PC-3 (cell line): ENCODE results near the gene TTLL4. TPM values are rescaled to one million over a fixed set of nuclear protein-coding genes. Genes with fewer than 3 reads are reported as not detected.
A peak's percentile ranks its signal among the peaks of the same experiment; 100 is the strongest.

Experiments
- ATAC-seq: fragments of 200-7000 bp; cut with Tn5 transposase; 2 replicates; pipeline ENCODE4 v1.9.1; 2020; ENCODE audit warnings: mild to moderate bottlenecking, moderate library complexity
- BruUV-seq: library from RNA; stranded (reverse); fragments of 400-500 nt; replicated peaks from 2 replicates; lab custom pipeline; 2021; lab: Mats Ljungman, UMichigan
- CTCF ChIA-PET: fragments of 300-600 bp; sonication (Branson Sonifier 250); formaldehyde crosslinking; loops from one replicate; lab custom pipeline; 2022; ENCODE audit warnings: antibody characterized with exemption; lab: Charles Lee
- POLR2A ChIA-PET: fragments of 300-600 bp; sonication (Branson Sonifier 250); formaldehyde crosslinking; loops from one replicate; lab custom pipeline; 2022; ENCODE audit warnings: antibody characterized with exemption; ENCODE audit not compliant: unreplicated experiment; lab: Charles Lee
- DNase-seq: peaks from one replicate; pipeline ENCODE4 v3.0.0-alpha.2; 2015
- H2AFZ ChIP-seq: fragments of 300-600 bp; sonication (generic); 2 replicates; pipeline ENCODE4 v1.6.0; 2016; ENCODE audit warnings: antibody characterized with exemption, low read length
- H3F3A ChIP-seq: fragments of 300-600 bp; sonication (generic); one replicate; pipeline ENCODE4 v1.6.0; 2017; ENCODE audit warnings: antibody characterized with exemption, low read length, control low read depth, mild to moderate bottlenecking; ENCODE audit not compliant: unreplicated experiment
- H3K27ac ChIP-seq: fragments of 300-600 bp; sonication (generic); 2 replicates; pipeline ENCODE4 v1.5.1; 2016; ENCODE audit warnings: mild to moderate bottlenecking, low read length
- H3K27me3 ChIP-seq: fragments of 300-600 bp; sonication (generic); 2 replicates; pipeline ENCODE4 v1.6.1; 2016; ENCODE audit warnings: low read length, mixed read lengths
- H3K36me3 ChIP-seq: fragments of 300-600 bp; sonication (generic); 2 replicates; pipeline ENCODE4 v1.6.1; 2016; ENCODE audit warnings: low read depth, mixed run types, low read length, mixed read lengths
- H3K4me1 ChIP-seq: fragments of 300-600 bp; sonication (generic); 2 replicates; pipeline ENCODE4 v1.5.1; 2016; ENCODE audit warnings: low read length; ENCODE audit not compliant: insufficient read depth
- H3K4me2 ChIP-seq: fragments of 300-600 bp; sonication (generic); 2 replicates; pipeline ENCODE4 v1.6.0; 2016; ENCODE audit warnings: low read length
- H3K4me3 ChIP-seq: fragments of 300-600 bp; sonication (generic); 2 replicates; pipeline ENCODE4 v1.5.1; 2016; ENCODE audit warnings: mild to moderate bottlenecking, low read length, mixed read lengths
- H3K79me2 ChIP-seq: fragments of 300-600 bp; sonication (generic); 2 replicates; pipeline ENCODE4 v1.6.1; 2017; ENCODE audit warnings: low read length, mixed read lengths
- H3K9ac ChIP-seq: fragments of 300-600 bp; sonication (generic); 2 replicates; pipeline ENCODE4 v1.6.0; 2016; ENCODE audit warnings: mild to moderate bottlenecking, low read length
- H3K9me2 ChIP-seq: fragments of 300-600 bp; sonication (generic); replicated peaks from 2 replicates; pipeline ENCODE4 v1.6.1; 2016; ENCODE audit warnings: mixed run types, low read length, mixed read lengths
- H3K9me3 ChIP-seq: fragments of 300-600 bp; sonication (generic); 2 replicates; pipeline ENCODE4 v1.6.1; 2016; ENCODE audit warnings: low read length, mixed read lengths
- H4K20me1 ChIP-seq: fragments of 300-600 bp; sonication (generic); 2 replicates; pipeline ENCODE4 v1.6.1; 2016; ENCODE audit warnings: low read length, mixed read lengths
- CTCF ChIP-seq: fragments of 300-600 bp; sonication (generic); conservative IDR thresholded peaks from 2 replicates; pipeline ENCODE4 v1.5.1; 2017; ENCODE audit warnings: antibody characterized with exemption, low read depth, mild to moderate bottlenecking, low read length
- EZH2 ChIP-seq: fragments of 300-600 bp; sonication (generic); IDR thresholded peaks from one replicate; pipeline ENCODE4 v1.6.1; 2017; ENCODE audit warnings: antibody characterized with exemption, mild to moderate bottlenecking, low read length; ENCODE audit not compliant: unreplicated experiment
- EZH2phosphoT487 ChIP-seq: fragments of 300-600 bp; sonication (generic); IDR thresholded peaks from 2 replicates; pipeline ENCODE4 v1.6.1; 2018; ENCODE audit warnings: mild to moderate bottlenecking, antibody characterized with exemption, low read length, borderline replicate concordance
- intact Hi-C: fragments of 100-400 bp; cut with micrococcal nuclease; formaldehyde crosslinking; loops from 2 replicates; pipeline ENCODE4 v1.9.0; 2023
- total RNA-seq: library from RNA; depleted of rRNA; stranded (reverse); fragments of >200 nt; gene quantifications from 2 replicates; pipeline ENCODE4 v1.2.3, GENCODE V29; 2014

TTLL4 gene
- total RNA-seq, 1 experiment from 2014 or later: 21.0 TPM

GRCh38 chr2:218782528-218782844, 71.9 kb downstream of the TTLL4 start:
- intact Hi-C loops: loop anchor here (5.0 to 10.0 kb wide), 2 partner anchors 62 to 70 kb away; partner anchors contain the start of gene TTLL4
- Histone ChIP-seq H3K4me2 (peak overlapping the region; percentile 94), H3K4me1 (peaks cover 10% of the 10 kb centered on the region)

GRCh38 chr2:218783688-218784087, 73.1 kb downstream of the TTLL4 start:
- no TSS peak for BruUV-seq
- Histone ChIP-seq H3K27ac (no peak overlapping the region), H2AFZ (no peak overlapping the region), H3K79me2 (no peaks in the 10 kb centered on the region), H3K4me1 (peaks cover 10% of the 10 kb centered on the region), H3K4me2 (no peak overlapping the region), H3K4me3 (no peak overlapping the region), H3F3A (no peaks in the 10 kb centered on the region), H3K9ac (no peak overlapping the region), H3K36me3 (no peaks in the 10 kb centered on the region), H3K27me3 (no peaks in the 10 kb centered on the region), H4K20me1 (no peaks in the 10 kb centered on the region), H3K9me2 (no peaks in the 10 kb centered on the region), H3K9me3 (no peaks in the 10 kb centered on the region)
- no peak for ATAC-seq
- ChIA-PET POLR2A (no interaction called here), CTCF (no interaction called here)
- intact Hi-C loops: loop anchor here (5.0 to 10.0 kb wide), 2 partner anchors 61 to 71 kb away; partner anchors contain the start of gene TTLL4
- DNase-seq: no peak
- TF ChIP-seq EZH2phosphoT487 (no peak), CTCF (no peak), EZH2 (no peak)

More at GRCh38 chr2:218782528-218782844, 71.9 kb downstream of the TTLL4 start:
- no peaks in the 10 kb centered on the region for H3F3A ChIP-seq
- ChIA-PET CTCF (interaction anchor here (1.5 kb wide), 1 partner anchor 65 kb away, joined by 8 read pairs; no protein-coding TSS in a partner anchor), POLR2A (no interaction called here)
- H3K27ac ChIP-seq: no peak overlapping the region
- H3K36me3 ChIP-seq: peaks cover 6% of the 10 kb centered on the region; the same call in 1 of the 2 replicates
- peak overlapping the region; percentile 98 for H2AFZ ChIP-seq
- H3K9ac ChIP-seq: peak overlapping the region; percentile 71; the same call in 1 of the 2 replicates
- no peak; the same call in 1 of the 2 replicates for ATAC-seq
- H3K4me3 ChIP-seq: peak overlapping the region; percentile 79
- H3K79me2 ChIP-seq: no peaks in the 10 kb centered on the region
- 0 out of 2 replicates have a peak, but pooled peaks cover 5% of the 10 kb centered on the region for H3K9me3 ChIP-seq
- no peaks in the 10 kb centered on the region for H3K27me3 ChIP-seq
- H3K9me2 ChIP-seq: no peaks in the 10 kb centered on the region
- BruUV-seq: no TSS peak
- H4K20me1 ChIP-seq: no peaks in the 10 kb centered on the region
- no peak for DNase-seq
- TF ChIP-seq CTCF (no peak), EZH2phosphoT487 (no peak), EZH2 (no peak)

- Histone ChIP-seq H3K4me1 (peaks cover 10% of the 10 kb centered on the region), H3K4me3 (no peak overlapping the region), H3K79me2 (no peaks in the 10 kb centered on the region), H3K27ac (no peak overlapping the region), H3K36me3 (no peaks in the 10 kb centered on the region), H3K4me2 (no peak overlapping the region), H2AFZ (no peak overlapping the region), H3K9me3 (no peaks in the 10 kb centered on the region), H3K27me3 (no peaks in the 10 kb centered on the region), H3K9me2 (no peaks in the 10 kb centered on the region), H3F3A (no peaks in the 10 kb centered on the region), H3K9ac (no peak overlapping the region), H4K20me1 (no peaks in the 10 kb centered on the region)
- ATAC-seq: no peak
- BruUV-seq: no TSS peak
- ChIA-PET POLR2A (no interaction called here), CTCF (no interaction called here)
- no peak for TF ChIP-seq EZH2phosphoT487
- TF ChIP-seq EZH2: no peak
- no peak for TF ChIP-seq CTCF
- intact Hi-C loops: loop anchor here (10.0 kb wide), 1 partner anchor 60 kb away; no protein-coding TSS in a partner anchor
- no peak for DNase-seq
These were observed 74.5 kb downstream of the TTLL4 start for GRCh38 chr2:218785103-218785502.
